Epithelial cell of proximal tubule (primary cell): Measurements from ENCODE around the gene PYCARD. TPM values are rescaled to one million over a fixed set of nuclear protein-coding genes. Genes with fewer than 3 reads are reported as not detected.

ENCODE experiments used
- DNase-seq: peaks from one replicate; pipeline ENCODE4 v3.0.0-alpha.2; 2011; ENCODE audit warnings: low read depth
- H3K4me3 ChIP-seq: 2 replicates; pipeline ENCODE4 v1.5.1; 2011; ENCODE audit warnings: low read depth, mild to moderate bottlenecking, low read length
- total RNA-seq: library from RNA; depleted of rRNA; stranded (reverse); fragments of >200 nt; gene quantifications from 2 replicates; pipeline ENCODE4 v1.2.3, GENCODE V29; 2015
- TF ChIP-seq, protein P1 (sequence below): conservative IDR thresholded peaks from 2 replicates; pipeline ENCODE4 v1.5.1; 2012; ENCODE audit warnings: low read depth, mild to moderate bottlenecking, low read length

Gene PYCARD
- total RNA-seq, 1 donor from 2014 or later = 43.5 TPM

DNA sequence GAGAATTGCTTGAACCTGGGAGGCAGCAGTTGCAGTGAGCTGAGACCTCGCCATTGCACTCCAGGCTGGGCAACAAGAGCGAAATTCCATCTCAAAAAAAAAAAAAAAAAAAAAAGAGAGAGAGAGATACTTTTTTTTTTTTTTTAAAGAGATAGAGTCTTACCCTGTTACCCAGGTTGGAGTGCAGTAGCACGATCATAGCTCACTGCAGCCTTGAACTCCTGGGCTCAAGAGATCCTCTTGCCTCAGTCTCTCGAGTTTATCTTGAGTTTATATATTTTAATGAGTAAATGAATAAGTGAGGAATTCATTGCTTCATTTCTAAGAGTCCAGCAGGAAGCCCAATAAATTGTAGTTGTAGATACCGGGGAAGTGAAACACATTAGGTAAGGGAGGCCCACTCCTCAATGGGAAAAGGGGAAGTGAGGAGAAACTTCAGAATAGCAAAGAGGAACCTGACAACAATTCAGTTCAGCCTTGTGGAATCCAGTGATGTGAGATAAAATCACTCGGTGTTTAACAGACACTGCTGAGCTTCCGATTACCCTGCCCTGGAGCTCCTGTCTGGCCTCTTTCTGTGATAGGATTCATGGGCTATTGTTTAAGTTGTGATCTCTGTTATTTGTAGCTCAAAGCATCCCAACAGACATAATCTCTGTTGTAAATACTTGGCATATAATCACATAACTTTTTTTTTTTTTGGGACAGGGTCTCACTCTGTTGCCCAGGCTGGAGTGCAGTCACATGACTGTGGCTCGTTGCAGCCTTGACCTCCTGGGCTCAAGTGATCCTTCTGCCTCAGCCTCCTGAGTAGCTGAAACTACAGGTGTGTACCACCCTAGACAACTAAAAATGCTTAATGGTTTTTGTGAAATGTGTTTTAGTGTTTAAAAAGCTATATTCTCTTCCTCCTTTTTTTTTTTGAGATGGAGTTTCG, 41.4 kb upstream of the PYCARD start:
- H3K4me3 ChIP-seq = no peak overlapping the region
- TF ChIP-seq, protein P1, sequence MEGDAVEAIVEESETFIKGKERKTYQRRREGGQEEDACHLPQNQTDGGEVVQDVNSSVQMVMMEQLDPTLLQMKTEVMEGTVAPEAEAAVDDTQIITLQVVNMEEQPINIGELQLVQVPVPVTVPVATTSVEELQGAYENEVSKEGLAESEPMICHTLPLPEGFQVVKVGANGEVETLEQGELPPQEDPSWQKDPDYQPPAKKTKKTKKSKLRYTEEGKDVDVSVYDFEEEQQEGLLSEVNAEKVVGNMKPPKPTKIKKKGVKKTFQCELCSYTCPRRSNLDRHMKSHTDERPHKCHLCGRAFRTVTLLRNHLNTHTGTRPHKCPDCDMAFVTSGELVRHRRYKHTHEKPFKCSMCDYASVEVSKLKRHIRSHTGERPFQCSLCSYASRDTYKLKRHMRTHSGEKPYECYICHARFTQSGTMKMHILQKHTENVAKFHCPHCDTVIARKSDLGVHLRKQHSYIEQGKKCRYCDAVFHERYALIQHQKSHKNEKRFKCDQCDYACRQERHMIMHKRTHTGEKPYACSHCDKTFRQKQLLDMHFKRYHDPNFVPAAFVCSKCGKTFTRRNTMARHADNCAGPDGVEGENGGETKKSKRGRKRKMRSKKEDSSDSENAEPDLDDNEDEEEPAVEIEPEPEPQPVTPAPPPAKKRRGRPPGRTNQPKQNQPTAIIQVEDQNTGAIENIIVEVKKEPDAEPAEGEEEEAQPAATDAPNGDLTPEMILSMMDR = no peak

DNA sequence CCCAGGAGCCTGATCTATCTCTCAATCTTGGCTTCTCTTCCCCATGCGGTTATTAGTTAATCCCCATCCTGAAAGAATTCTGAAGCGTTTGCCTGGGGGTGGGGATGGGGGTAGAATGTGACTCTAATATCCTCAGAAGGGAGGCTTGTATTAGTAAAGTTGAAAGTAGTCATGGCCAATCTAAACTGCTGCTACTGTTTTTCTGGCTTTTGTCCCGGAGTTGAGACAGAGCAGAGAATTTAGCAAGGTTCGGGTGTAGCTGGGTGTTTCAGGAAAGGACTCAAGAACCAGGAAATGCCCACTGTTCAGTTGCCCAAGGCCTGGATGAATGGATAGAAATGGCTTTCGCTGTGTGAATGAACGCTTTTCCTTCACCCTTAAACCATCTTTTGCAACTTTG, 39.6 kb upstream of the PYCARD start:
- DNase-seq = no peak
- TF ChIP-seq, protein P1 = no peak
- no peak overlapping the region for H3K4me3 ChIP-seq

More for the DNA sequence above, 41.4 kb upstream of the PYCARD start:
- no peak for DNase-seq

DNA sequence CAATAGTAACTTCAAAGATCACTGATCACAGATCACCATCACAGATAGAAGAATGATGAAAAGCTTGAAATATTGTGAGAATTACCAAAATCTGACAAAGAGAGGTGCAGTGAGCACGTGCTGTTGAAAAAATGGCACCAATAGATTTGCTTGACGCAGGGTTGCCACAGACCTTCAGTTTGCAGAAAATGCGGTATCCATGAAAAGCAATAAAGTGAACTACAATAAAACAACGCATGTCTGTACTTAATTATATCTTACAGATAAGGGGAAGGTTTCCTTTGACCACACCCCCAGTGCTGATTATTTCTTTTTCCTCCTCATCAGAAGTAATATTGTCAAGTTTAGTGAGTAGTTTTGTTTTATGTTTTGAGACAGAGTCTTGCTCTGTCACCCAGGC, 35.5 kb upstream of the PYCARD start:
- DNase-seq = no peak
- no peak overlapping the region for H3K4me3 ChIP-seq
- TF ChIP-seq, protein P1 = no peak

DNA sequence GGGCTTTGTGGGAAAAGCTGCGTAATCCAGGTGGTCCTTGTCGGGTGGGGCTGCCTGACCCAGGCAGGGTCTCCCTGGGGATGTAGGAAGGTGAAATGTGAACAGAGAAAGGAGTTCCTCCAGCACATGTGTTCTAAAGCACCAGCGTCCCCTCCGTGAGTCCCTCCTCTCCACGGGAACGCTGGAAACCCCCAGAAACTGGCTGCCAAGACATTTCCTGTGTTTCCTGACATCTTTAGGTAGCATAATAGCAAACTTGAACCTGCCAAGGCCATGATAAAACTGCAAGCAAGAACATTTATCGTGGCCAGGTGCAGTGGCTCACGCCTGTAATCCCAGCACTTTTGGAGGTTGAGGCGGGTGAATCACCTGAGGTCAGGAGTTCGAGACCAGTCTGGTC, 26.9 kb upstream of the PYCARD start:
- no peak for DNase-seq
- TF ChIP-seq, protein P1 = no peak
- no peak overlapping the region for H3K4me3 ChIP-seq

DNA sequence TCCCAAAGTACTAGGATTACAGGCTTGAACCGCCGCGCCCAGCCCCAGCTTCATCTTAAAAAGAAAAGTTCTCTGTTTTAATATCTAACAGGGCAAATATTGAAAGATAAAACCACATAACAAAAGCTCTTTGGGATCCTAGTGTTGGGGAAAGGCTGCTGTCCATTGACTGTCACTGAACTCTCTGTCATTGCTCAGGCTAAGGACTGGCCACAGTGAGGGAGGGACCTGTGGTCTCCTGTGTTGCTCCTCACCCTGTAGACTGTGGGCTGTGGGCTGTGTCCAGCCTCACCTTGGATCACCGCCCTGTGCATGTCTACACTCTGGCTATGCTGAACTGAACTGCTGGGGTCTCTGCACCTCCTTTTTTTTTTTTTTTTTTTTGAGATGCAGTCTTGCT, 25.6 kb upstream of the PYCARD start:
- DNase-seq = no peak
- no peak overlapping the region for H3K4me3 ChIP-seq
- TF ChIP-seq, protein P1 = no peak

DNA sequence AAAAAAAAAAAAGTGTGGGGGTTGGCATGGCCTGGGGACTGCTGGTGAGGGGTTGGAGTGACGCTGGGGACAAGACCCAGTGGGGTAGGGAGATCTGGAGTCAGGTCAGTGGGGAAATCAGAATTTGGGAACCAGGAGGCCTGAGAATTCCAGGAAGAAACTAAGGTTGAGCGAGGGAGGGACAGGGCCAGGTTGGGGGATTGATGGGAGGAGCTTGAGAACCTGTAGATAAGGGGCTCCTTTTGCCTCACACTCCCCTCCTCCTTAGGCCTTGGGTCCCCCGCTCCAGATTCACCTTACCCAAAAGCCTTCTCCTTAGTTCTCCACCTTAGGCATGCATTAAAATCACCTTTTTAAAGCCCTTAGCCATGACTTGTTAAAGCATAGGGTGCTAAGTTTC, 22.6 kb upstream of the PYCARD start:
- H3K4me3 ChIP-seq = no peak overlapping the region
- TF ChIP-seq, protein P1 = no peak

More for the DNA sequence above, 22.6 kb upstream of the PYCARD start:
- DNase-seq = no peak
